MM.1S (cell line): ENCODE results near the gene DNAJC18.

Experiments
- CTCF ChIP-seq: fragments of 300-600 bp; sonication (generic); IDR thresholded peaks from 2 replicates; pipeline ENCODE4 v1.5.1; 2016; ENCODE audit warnings: antibody characterized with exemption, low read length, mixed read lengths
- EZH2 ChIP-seq: fragments of 300-600 bp; sonication (generic); optimal IDR thresholded peaks from 2 replicates; pipeline ENCODE3; 2017; ENCODE audit warnings: low read depth, mild to moderate bottlenecking, antibody characterized with exemption, low read length, mixed read lengths

GRCh38 chr5:139387611-139388197 lies 51.6 kb downstream of the DNAJC18 start:
- no peak for TF ChIP-seq CTCF
- no peak for TF ChIP-seq EZH2
